Spleen (tissue), 7 donors: Measurements from ENCODE around the gene C6orf58.

Experiments
- CTCF ChIP-seq, 11 experiments: fragments of 200-600 bp in 7 of 11; fragments of 450-650 bp in 4 of 11; sonication (generic) in 4 of 11; IDR thresholded peaks in 8 of 11; conservative IDR thresholded peaks in 3 of 11; 1 replicate in 7 of 11; 2 replicates in 4 of 11; pipeline versions ENCODE4 v1.4.0 to v1.8.0; 2016 to 2021; ENCODE audit warnings: antibody characterized with exemption in 11 of 11, inconsistent platforms in 4 of 11, mild to moderate bottlenecking in 1 of 11
- POLR2A ChIP-seq, 3 donors: fragments of 450-650 bp; IDR thresholded peaks; one replicate each; pipeline ENCODE4 v1.5.1; 2017; ENCODE audit warnings: antibody characterized with exemption in 3 of 3, mild to moderate bottlenecking in 1 of 3
- donor health status: DM: no; HTN: no; CAD: no; lungs with moderate emphysema.
- donor health status: DM: no; HTN: no; CAD: no.
- donor health status: DM: no; HTN: no; CAD: no.

- TF ChIP-seq CTCF (IDR thresholded peaks at IDR 0.05 in 8 of 11, conservative IDR thresholded peaks at IDR 0.05 in 3 of 11) (no peak), POLR2A (IDR thresholded peaks at IDR 0.05) (no peak)
Measured at GRCh38 chr6:127570739-127571389, 6.1 kb upstream of the C6orf58 start.
